GM21515 (cell line): ENCODE results near the gene GHR.
"Not testable (repeated sequence)": the region's sequence is repeated elsewhere in the genome, so short reads cannot be mapped to it uniquely, and the experiment has no call there.

Source experiments
- ATAC-seq: cut with Tn5 transposase; IDR thresholded peaks from one replicate; pipeline ENCODE4 v1.9.1; 2021; ENCODE audit not compliant: unreplicated experiment

The GHR gene

GRCh38 chr5:42689391-42689790, 266.2 kb downstream of the GHR start:
- no peak for ATAC-seq

- ATAC-seq = no peak
Measured at GRCh38 chr5:42691413-42691937, 268.2 kb downstream of the GHR start.

- ATAC-seq = no peak
Measured at GRCh38 chr5:42701351-42702059, 278.3 kb downstream of the GHR start.

GRCh38 chr5:42703238-42703637, 280.0 kb downstream of the GHR start:
- ATAC-seq = no peak

GRCh38 chr5:42715785-42716184, 292.5 kb downstream of the GHR start:
- ATAC-seq = no peak

- ATAC-seq = peak; percentile 77
Measured at GRCh38 chr5:42718591-42718990, 295.4 kb downstream of the GHR start.

GRCh38 chr5:42719034-42719433, 295.8 kb downstream of the GHR start:
- ATAC-seq = no peak

- ATAC-seq = no peak
Measured at GRCh38 chr5:42720251-42720650, 297.0 kb downstream of the GHR start.

GRCh38 chr5:42721484-42721883, 298.2 kb downstream of the GHR start:
- ATAC-seq = no peak

GRCh38 chr5:42734531-42735058, 311.4 kb downstream of the GHR start:
- ATAC-seq = not testable (repeated sequence)

- no peak for ATAC-seq
Measured at GRCh38 chr5:42740920-42741319, 317.7 kb downstream of the GHR start.

GRCh38 chr5:42745426-42745825, 322.2 kb downstream of the GHR start:
- no peak for ATAC-seq

- ATAC-seq = no peak
Measured at GRCh38 chr5:42745856-42746255, 322.6 kb downstream of the GHR start.

GRCh38 chr5:42749020-42749419, 325.8 kb downstream of the GHR start:
- no peak for ATAC-seq

- no peak for ATAC-seq
Measured at GRCh38 chr5:42750507-42750906, 327.3 kb downstream of the GHR start.

GRCh38 chr5:42751044-42751443, 327.8 kb downstream of the GHR start:
- no peak for ATAC-seq

- ATAC-seq = no peak
Measured at GRCh38 chr5:42753099-42753498, 329.9 kb downstream of the GHR start.

- peak; percentile 79 for ATAC-seq
Measured at GRCh38 chr5:42756606-42757601, 333.7 kb downstream of the GHR start, which contains the start of gene CCDC152. Gene CCDC152, plus strand, starts transcription at chr5:42756818. Its CDS starts 2,304 bp downstream, at chr5:42759122.

GRCh38 chr5:42759456-42759855, 336.2 kb downstream of the GHR start:
- ATAC-seq = no peak

GRCh38 chr5:42760426-42760825, 337.2 kb downstream of the GHR start:
- ATAC-seq = no peak

GRCh38 chr5:42761791-42762190, 338.6 kb downstream of the GHR start:
- ATAC-seq = no peak
